Gastrocnemius medialis (tissue), 4 donors: Measurements from ENCODE around the gene CHRM4. TPM values are rescaled to one million over a fixed set of nuclear protein-coding genes. Genes with fewer than 3 reads are reported as not detected.

Experiments used
- ATAC-seq, 2 donors: fragments of 150-250 bp; one replicate each; pipeline ENCODE4 v1.9.1; 2016
- DNase-seq, 2 donors: peaks; one replicate each; pipeline ENCODE4 v3.0.0-alpha.2; 2019
- H3K27ac ChIP-seq, 4 donors: fragments of 200-600 bp; sonication (generic); 1 replicate in 1 of 4; 2 replicates in 3 of 4; pipeline ENCODE4 v1.5.1; 2016 to 2018; ENCODE audit warnings: mild to moderate bottlenecking in 2 of 4, moderate library complexity in 1 of 4
- H3K27me3 ChIP-seq, 3 donors: fragments of 200-600 bp; sonication (generic) in 2 of 3; 1 replicate in 1 of 3; 2 replicates in 2 of 3; pipeline versions ENCODE4 v1.5.1 to v1.6.0; 2016 to 2019; ENCODE audit warnings: mild to moderate bottlenecking in 1 of 3, moderate library complexity in 1 of 3
- H3K36me3 ChIP-seq, 2 donors: fragments of 200-600 bp; sonication (generic) in 1 of 2; one replicate each; pipeline ENCODE4 v1.5.1; 2017 to 2018
- H3K4me1 ChIP-seq, 2 donors: fragments of 200-600 bp; sonication (generic) in 1 of 2; one replicate each; pipeline ENCODE4 v1.5.1; 2016 to 2017; ENCODE audit warnings: mild to moderate bottlenecking in 2 of 2
- H3K4me3 ChIP-seq, 4 donors: fragments of 200-600 bp; sonication (generic) in 3 of 4; 1 replicate in 1 of 4; 2 replicates in 3 of 4; pipeline ENCODE4 v1.5.1; 2016 to 2019; ENCODE audit warnings: mild to moderate bottlenecking in 2 of 4
- H3K9me3 ChIP-seq, 3 donors: fragments of 200-600 bp; sonication (generic) in 2 of 3; 1 replicate in 1 of 3; 2 replicates in 2 of 3; pipeline ENCODE4 v1.5.1; 2016 to 2019
- CTCF ChIP-seq, 5 experiments: fragments of 450-650 bp in 3 of 5; fragments of 200-600 bp in 2 of 5; sonication (generic) in 2 of 5; IDR thresholded peaks in 4 of 5; conservative IDR thresholded peaks in 1 of 5; 1 replicate in 4 of 5; 2 replicates in 1 of 5; pipeline ENCODE4 v1.5.1; 2016 to 2019; ENCODE audit warnings: antibody characterized with exemption in 5 of 5, mild to moderate bottlenecking in 3 of 5, moderate library complexity in 3 of 5
- POLR2A ChIP-seq, 2 donors: fragments of 450-650 bp; IDR thresholded peaks; one replicate each; pipeline ENCODE4 v1.6.1; 2017; ENCODE audit warnings: antibody characterized with exemption in 2 of 2, mild to moderate bottlenecking in 2 of 2, moderate library complexity in 2 of 2
- in situ Hi-C, 4 donors: fragments of 200-750 bp; cut with MboI; loops; one replicate each; pipeline versions ENCODE4 v1.15.0 to v1.8.0; 2017; ENCODE audit warnings: low sequenced_read_pairs in 4 of 4
- intact Hi-C: fragments of 100-400 bp; cut with DNase I; formaldehyde crosslinking; loops from one replicate; pipeline ENCODE4 v1.15.1; 2023; ENCODE audit warnings: low total_unique reads
- total RNA-seq, 4 donors: library from RNA; depleted of rRNA; stranded (reverse); fragments of >200 nt; gene quantifications; one replicate each; pipeline versions ENCODE4 v1.1.0 to v1.2.3, GENCODE V29; 2016

The CHRM4 gene
- total RNA-seq, 4 donors from 2014 or later = not detected

GRCh38 chr11:46345881-46346484 is 45.6 kb downstream of the CHRM4 start:
- Histone ChIP-seq H3K4me1 (peaks cover 11 to 21% of the 10 kb centered on the region in 2 donors), H3K9me3 (no peaks in the 10 kb centered on the region), H3K27ac (peak overlapping the region; percentile 54 to 72 (median 70)), H3K4me3 (peak overlapping the region; percentile 38 to 54 (median 49)), H3K36me3 (no peaks in the 10 kb centered on the region), H3K27me3 (no peaks in the 10 kb centered on the region)
- intact Hi-C loops (loop anchor here (10.0 kb wide), 1 partner anchor 221 kb away; the partner anchor contains the start of gene PHF21A), in situ Hi-C loops (no loop called here)
- DNase-seq (no peak), ATAC-seq (no peak)
- TF ChIP-seq POLR2A (IDR thresholded peaks at IDR 0.05) = no peak
- TF ChIP-seq CTCF (IDR thresholded peaks at IDR 0.05 in 4 of 5, conservative IDR thresholded peaks at IDR 0.05 in 1 of 5) = no peak

- Histone ChIP-seq H3K9me3 (no peaks in the 10 kb centered on the region), H3K4me3 (peak overlapping the region; percentile 38 to 54 (median 49)), H3K36me3 (no peaks in the 10 kb centered on the region), H3K27me3 (no peaks in the 10 kb centered on the region), H3K27ac (peak overlapping the region; percentile 54 to 72 (median 70)), H3K4me1 (peaks cover 17 to 24% of the 10 kb centered on the region in 2 donors)
- intact Hi-C loops (loop anchor here (10.0 kb wide), 1 partner anchor 220 kb away; the partner anchor contains the start of gene PHF21A), in situ Hi-C loops (no loop called here)
- ATAC-seq (no peak), DNase-seq (no peak)
- TF ChIP-seq CTCF (IDR thresholded peaks at IDR 0.05 in 4 of 5, conservative IDR thresholded peaks at IDR 0.05 in 1 of 5) (no peak), POLR2A (IDR thresholded peaks at IDR 0.05) (peak in 1 of 2 donors; percentile 47)
Measured at GRCh38 chr11:46345131-46345597, 46.4 kb downstream of the CHRM4 start.

- intact Hi-C loops = loop anchor here (10.0 kb wide), 1 partner anchor 219 kb away; the partner anchor contains the start of gene PHF21A
- TF ChIP-seq CTCF (IDR thresholded peaks at IDR 0.05 in 4 of 5, conservative IDR thresholded peaks at IDR 0.05 in 1 of 5) (no peak), POLR2A (IDR thresholded peaks at IDR 0.05) (no peak)
Measured at GRCh38 chr11:46343520-46343919, 48.1 kb downstream of the CHRM4 start.

GRCh38 chr11:46342239-46342638 is 49.3 kb downstream of the CHRM4 start:
- DNase-seq = no peak
- no peak for ATAC-seq
- intact Hi-C loops = loop anchor here (10.0 kb wide), 1 partner anchor 217 kb away; the partner anchor contains the start of gene PHF21A
- H3K4me1 ChIP-seq = peaks cover 32 to 33% of the 10 kb centered on the region in 2 donors
- H3K27me3 ChIP-seq = no peaks in the 10 kb centered on the region
- no peaks in the 10 kb centered on the region for H3K36me3 ChIP-seq
- H3K9me3 ChIP-seq = no peaks in the 10 kb centered on the region
- TF ChIP-seq CTCF (IDR thresholded peaks at IDR 0.05 in 4 of 5, conservative IDR thresholded peaks at IDR 0.05 in 1 of 5) = no peak
- no peak for TF ChIP-seq POLR2A (IDR thresholded peaks at IDR 0.05)
- H3K27ac ChIP-seq = peak overlapping the region; percentile 4 to 63 (median 46)
- in situ Hi-C loops = no loop called here
- H3K4me3 ChIP-seq = no peak overlapping the region

More at GRCh38 chr11:46343520-46343919, 48.1 kb downstream of the CHRM4 start:
- no peaks in the 10 kb centered on the region for H3K9me3 ChIP-seq
- no peak overlapping the region for H3K4me3 ChIP-seq
- no peaks in the 10 kb centered on the region for H3K36me3 ChIP-seq
- H3K27ac ChIP-seq = peak overlapping the region in 2 of 4 donors; percentile 9 to 63
- no peak for ATAC-seq
- in situ Hi-C loops = no loop called here
- peaks cover 33% of the 10 kb centered on the region in 2 donors for H3K4me1 ChIP-seq
- no peak for DNase-seq
- no peaks in the 10 kb centered on the region for H3K27me3 ChIP-seq
